ENCODE results near the gene HM13.

- TF ChIP-seq CTCF (IDR thresholded peaks at IDR 0.05 in 8 of 11, conservative IDR thresholded peaks at IDR 0.05 in 3 of 11) (no peak), POLR2A (IDR thresholded peaks at IDR 0.05) (no peak)
Measured at GRCh38 chr20:31608251-31608945, 94.2 kb downstream of the HM13 start.
